Measurements from ENCODE around the gene GLCE.
"Not testable (repeated sequence)": the region's sequence is repeated elsewhere in the genome, so short reads cannot be mapped to it uniquely, and the experiment has no call there.

Gene GLCE

DNA sequence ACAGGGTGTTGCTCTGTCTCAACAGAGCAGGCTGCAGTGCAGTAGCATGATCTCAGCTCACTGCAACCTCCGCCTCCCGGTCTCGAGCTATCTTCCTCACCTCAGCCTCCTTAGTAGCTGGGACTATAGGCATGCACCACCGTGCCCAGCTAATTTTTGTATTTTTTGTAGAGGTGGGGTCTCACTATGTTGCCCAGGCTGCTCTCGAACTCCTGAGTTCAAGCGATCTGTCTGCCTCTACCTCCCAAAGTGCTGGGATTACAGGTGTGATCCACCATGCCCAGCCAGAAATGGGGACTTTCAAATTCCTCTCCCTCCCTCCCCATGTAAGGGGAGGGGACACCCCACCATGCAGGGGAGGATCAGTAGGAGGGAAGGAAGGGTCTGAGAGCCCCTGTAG is 141.7 kb downstream of the GLCE start:
- not testable (repeated sequence) for DNase-seq

DNA sequence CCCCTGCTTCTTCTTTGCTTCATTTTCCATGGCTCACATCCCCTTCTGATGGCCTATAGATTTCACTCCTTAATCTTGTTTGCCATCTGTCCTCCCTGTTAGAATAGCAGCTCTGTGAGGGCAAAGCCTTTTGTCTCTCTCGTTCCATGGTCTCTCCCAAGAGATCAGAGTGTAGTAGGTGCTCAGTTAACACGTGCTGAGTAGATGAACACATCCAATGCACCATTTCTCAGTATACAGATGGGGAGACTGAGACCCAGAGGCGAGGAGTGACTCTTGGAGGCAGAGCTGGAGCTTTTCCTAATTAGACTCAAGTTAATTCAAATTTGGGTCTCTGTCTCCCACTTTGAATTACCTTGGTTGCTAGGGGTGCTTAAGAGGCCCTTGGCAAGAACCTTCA is 142.5 kb downstream of the GLCE start:
- DNase-seq, result no peak

DNA sequence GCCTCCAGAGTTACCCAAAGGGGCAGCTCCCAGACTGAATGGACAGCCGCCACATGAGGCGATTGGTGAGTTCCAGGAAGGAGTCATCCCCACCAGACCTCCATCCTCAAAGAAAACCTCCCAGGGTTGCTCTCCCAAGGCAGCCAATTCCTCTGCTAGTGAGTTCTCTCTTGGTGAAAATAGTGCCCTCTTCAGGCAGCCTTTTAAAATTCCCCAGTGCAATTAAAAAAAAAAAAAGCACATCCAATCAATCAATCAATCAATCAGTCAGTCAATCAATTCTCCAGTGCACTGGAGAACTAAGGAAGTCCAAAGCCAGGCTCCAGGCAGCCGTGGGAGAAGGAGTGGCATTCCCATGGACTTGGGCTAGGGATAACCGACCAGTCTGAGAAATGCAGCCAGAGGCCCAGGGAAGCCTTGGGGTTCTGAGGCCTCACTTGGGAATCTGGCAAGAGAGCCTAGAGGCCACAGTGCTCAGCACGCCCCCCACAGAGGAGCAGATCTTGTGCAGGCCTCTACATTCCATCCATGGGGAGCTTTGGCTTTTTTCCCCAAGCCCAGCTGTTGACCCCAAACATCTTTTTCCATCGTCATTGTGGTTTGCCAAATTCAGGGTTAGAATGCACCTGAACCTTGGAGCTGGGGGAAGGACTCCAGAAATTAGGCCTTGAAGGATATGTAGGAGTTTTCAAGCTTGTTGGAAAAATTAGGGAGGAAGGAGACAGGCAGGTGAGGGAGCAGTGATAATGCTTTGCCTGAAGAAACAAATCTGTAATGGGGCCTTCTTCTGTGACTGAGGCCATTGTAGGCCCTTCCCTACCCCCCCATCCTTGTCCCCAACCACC is 143.1 kb downstream of the GLCE start:
- DNase-seq, result no peak

DNA sequence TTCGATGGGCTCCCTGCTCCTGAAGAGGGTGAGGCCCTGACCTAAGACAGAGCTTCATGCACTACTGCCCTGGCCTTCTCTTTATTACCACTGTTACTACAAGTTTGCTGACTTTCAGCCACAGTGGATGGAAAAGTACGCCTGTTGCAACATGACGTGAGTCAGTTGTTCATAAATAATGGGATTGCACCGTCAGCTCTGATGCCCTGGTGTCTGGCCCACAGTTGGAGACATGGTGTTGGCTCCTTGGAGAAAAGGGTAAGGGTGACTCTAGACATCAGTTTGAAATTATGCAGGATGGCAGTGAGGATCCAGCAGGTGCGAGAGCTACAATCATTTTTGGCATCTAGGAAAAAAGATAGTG is 143.7 kb downstream of the GLCE start:
- no peak for DNase-seq

DNA sequence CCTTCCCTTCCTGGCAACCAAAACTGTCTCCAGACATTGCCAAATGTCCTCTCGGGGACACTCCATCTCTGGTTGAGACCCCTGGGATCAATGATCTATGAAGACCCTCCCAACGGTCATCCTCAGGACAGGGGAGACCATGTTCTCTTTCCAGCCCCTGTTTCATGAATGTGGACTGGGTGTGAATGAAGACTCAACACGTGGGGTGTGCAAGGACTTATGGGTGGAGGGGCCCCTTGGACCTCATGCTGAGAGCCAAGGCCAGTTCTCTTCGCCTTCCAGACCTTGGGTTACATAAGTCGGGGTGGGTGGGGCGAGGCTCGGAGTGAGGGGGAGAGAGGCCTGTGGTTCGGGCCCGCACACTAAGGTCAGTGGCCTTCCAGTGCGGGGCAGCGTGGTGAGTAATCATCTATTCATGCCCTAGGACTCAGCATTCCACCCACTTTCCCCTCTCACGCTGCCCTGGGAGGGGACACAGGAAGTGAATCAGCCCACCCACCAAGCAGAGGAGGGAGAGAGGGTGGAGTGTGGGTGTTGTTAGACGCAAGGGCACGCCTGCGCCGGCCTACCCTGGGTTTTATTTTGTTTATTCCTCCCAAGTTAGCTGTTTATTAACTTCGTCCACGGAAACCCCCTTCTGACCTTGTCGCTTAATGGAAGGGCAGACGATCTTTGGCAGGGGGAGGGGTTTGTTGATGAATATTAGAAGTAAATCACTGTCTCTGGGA is 144.9 kb downstream of the GLCE start:
- DNase-seq, result no peak

DNA sequence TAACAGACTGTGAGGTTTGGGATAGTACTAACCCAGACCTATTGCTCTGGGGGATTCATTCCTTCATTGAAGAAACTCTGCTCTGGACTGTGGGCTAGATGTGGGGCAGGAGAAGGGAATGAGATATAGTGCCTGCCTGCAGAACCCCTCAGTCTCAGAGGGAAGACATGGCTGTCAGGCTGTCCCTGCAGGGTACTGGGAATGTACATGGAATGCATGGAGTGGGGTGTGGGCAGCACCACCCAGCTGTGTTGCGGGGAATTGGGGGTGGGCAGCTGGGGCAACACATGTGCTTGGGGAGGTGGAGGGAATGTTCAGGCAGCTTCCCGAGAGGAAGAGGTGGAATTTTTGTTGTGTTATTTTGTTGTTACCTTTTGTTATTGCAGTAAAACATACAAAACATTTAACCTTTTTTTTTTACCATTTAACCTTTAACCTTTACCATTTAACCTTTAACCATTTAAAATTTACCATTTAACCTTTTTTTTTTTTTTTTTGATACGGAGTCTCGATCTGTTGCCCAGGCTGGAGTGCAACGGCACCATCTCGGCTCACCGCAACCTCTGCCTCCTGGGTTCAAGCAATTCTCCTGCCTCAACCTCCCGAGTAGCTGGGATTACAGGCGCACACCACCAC is 145.6 kb downstream of the GLCE start:
- DNase-seq, result no peak

DNA sequence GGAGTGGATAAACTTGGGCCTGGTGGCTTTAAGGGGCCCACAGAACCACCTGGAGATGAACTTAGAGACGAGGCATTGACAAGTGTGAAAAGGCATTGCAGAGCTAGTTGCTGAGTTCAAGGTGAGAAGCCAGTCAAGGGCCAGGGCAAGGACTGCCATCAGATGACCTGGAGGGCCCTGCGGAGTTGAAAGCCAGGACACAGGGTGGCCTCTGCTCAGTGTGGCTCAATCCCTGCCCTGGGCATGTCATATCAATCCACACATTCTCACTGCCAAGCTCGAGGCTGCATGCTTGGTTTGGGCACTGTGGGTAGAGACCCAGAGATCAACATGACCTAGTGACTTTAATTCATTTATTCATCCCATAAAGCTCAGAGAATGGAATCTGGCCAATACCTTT is 147.5 kb downstream of the GLCE start:
- no peak for DNase-seq

DNA sequence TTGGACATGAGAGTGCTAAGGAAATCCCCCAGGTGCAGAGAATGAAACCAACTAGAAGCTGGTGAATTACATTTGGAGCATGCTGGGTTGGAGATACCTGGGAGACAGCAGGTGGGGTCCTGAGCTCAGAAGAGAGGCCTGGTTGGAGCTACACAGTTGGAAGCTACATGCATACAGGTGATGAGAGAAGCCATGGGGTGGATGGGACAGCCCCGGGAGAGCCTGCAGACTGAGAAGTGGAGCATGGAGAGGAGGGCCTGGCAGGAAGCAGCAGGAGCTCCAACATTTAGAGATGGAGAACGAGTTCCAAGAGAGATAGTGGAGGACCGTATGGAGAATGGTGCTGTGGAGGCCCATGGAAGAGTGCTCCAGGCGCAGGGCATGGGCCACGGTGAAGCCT is 148.5 kb downstream of the GLCE start:
- no peak for DNase-seq

DNA sequence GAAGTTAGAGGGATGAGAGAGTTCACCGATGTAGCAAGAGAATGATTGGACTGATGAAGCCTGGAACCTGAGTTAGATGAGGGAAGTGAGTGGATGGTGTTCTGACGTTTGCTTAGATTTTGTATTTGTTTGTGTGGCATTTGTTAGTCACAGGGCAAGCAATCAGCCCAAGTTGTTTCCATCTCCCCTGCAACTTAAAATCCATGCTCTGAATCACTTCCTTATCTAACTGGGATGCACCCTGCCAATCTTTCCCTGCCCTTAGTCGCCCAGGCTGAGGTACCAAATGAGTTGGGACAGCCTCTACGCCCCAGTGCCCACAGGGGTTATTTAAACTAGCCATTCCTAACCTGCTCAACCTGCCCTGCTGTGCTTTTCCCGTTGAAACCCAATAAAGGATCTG is 150.9 kb downstream of the GLCE start:
- no peak for DNase-seq

DNA sequence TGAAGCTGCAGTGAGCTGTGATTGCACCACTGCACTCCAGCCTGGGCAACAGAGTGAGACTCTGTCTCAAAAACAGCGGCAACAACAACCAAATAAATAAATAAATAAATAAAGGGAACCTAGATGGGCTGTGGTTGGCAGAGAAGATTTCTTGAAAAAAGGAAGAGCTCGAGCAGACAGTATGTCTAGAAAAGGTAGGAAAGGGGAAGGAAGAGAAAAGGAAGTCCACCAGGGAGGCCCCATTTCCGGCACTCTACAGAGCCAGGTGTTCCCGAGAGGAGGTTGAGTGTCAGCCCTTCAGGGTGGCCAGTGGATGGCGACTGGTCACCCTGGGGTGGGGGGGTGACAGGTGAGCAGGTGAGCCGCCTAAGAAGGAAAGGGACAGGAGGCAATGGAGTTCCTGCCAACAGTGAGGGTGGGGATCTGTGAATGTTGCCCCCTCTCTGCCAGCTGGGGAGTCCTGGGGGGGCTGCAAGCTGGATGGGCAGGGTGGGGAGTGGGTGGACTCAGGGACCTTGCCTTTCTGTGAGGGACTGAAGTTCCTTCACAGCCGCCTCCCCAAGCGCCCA is 153.1 kb downstream of the GLCE start:
- DNase-seq, result no peak

DNA sequence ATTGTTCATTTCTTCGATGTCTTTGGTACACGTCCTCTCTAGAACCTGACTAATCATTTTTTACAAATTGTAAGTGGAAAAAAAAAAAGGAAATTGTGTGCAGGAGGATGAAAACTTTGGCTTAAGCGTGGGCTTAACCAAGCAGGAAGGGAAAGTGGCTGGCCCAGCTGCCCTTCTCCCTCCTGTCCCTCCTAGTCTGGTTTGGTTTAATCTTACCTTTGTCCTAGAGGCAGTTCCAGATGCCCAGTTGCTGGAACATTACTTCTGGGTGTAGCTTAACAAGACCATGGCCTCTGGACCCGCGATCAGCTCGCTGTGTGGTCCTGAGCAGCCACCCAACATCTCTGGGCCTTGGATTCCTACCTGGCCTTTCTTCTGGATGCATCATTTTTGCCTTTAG is 153.7 kb downstream of the GLCE start:
- DNase-seq, result no peak

DNA sequence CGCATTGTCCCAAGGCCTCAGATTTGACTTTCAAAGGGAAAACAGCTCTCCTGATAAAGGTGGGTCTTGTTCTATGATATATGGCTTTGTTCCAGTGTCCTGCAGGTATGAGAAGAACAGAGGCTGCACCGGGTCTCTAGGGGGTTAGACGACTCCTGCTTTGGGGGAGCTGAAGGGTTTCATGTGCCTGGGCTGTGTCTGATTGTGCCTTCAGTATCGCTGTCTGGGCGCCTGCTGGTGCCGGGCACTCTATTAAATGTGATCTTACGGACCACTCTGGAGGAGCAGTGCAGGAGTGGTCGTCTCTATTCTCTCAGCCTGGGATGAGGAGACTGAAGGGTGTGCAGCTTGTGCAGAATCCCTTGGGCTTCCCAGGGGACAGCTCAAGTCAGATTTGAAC is 154.3 kb downstream of the GLCE start:
- no peak for DNase-seq

DNA sequence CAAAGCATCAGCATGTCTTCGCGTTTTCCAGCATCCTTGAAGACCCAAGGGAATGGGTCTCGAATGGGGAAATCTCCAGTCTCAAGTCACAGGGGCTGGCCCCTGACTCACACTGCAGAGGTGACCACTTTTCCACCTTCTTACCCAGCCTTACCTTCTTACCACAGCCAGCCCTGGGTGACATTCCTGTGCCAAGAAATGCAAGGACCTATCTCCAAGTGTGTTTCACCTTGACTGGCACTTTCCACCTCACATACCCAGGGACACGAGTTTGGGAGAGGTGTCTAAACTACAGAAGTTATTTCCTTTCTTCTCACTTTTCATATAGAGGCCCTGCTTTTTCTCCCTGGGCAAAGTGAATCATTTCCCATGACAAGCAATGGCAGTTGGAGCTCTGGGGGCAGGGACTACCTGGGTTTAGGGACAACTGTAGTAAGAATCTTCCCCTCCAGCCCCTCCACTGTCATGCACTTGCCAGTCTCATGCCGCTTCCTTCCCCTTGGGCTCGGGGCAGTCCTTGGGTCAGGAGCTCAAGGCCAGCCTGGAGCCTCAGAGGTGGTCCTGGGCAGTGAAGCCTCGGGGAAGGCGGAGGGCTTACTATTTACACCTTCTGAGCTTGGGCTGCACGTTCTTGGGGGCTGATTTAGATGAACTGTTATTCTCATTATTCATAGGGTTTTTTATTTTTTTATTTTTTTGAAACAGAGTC is 155.1 kb downstream of the GLCE start:
- no peak for DNase-seq

DNA sequence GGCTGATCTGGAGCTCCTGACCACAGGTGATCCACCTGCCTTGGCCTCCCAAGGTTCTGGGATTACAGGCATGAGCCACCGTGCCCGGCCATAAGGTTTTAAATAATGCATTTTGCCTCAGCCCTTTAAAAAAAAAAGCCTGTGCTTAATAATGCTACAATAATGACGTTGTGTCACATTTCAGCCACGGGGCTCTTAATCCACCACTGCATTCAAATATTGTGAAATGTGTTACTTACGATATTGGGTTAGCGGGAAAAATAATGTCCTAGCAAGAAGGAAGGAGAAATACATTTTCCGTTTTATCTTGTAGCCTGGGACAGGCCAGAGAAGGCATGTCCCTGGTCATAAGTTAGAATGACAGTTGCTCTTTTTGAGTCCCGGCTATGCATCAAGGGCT is 155.9 kb downstream of the GLCE start:
- no peak for DNase-seq

DNA sequence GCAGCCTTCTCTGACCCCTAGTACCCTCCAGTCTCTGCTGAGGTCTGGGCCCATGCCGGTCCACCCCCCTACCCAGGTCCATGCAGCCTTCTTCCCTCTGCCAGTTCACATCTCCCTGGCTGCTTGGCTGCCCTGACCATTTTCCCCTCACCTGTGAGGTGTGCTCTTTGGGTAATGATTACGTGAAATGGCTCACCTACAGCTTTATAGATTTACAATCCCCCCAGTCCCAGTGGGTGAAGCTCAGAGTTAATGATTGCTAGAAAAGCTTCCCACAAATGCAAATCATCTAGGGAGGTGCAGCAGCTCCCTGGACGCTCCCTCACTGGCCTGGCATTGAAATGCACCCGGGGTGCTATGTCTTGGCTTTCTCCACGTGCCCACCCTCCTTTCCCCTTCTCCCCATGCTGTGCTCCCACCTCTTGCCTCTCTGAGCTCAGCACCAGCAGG is 157.0 kb downstream of the GLCE start:
- no peak for DNase-seq

DNA sequence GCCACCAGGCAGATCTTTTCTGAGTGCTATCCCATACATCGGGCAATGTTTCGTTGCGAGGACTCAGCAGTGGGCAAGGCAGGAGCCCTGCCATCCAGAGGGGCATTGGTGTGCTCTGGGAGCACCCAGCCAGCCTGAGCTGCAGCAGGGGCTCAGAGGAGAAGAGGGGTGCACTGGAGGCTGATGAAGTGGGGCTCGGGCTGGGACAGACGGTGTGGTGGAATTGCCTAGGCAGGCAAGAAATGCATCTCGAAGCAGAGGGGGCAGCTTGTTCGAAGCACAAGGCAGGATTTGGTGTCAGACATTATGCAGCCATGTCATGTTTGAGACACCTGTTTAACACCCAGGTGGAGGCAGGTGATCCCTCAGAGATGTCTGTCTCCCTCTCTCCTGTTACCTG is 157.6 kb downstream of the GLCE start:
- no peak for DNase-seq

DNA sequence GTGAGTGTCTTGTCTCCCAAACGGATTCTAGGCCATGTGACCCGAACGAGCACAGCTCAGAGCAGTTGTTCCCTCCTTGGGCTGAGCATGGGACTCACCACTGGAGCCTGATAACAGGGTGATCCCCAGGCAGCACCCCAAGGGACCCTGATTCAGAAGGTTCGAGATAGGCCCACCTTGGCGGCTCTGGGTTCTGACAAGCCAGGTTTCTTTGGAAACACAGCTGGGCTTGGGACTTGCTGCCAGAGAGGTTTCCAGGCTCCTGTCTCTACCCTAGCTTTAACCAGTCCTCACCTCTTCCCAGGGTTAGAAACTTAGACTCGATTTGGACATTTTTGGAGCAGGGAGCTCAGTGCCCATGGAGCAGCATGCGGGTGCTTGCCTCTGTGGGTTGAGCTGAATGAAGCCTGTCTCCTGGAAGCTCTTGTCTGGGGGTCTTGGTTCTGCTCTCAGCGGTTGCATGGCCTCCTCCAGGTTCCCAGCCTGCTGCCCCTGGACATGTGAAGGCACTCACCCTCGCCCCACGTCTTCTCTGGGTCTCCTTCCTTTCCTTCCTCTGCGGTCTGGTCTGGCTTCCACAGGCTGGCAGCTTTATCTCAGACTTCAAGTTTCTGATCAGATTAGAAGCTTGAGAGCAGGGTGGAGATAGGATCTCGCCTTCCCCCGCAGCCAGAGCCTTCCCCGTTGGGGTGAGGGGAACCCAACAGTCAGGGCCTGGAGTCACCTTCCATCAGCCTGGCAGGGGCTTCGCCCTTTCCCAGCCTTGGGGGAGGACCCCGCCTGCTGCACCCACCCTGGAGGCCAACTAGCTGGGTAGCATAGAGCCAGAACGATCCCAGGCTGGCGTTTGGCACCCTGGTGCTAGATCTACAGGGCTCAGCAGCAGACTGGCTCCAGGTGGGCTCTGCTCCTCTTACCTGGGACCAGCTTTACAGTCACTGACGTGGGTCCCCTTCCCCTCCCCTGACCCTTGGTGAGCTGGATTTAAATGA is 159.2 kb downstream of the GLCE start:
- DNase-seq, result no peak

DNA sequence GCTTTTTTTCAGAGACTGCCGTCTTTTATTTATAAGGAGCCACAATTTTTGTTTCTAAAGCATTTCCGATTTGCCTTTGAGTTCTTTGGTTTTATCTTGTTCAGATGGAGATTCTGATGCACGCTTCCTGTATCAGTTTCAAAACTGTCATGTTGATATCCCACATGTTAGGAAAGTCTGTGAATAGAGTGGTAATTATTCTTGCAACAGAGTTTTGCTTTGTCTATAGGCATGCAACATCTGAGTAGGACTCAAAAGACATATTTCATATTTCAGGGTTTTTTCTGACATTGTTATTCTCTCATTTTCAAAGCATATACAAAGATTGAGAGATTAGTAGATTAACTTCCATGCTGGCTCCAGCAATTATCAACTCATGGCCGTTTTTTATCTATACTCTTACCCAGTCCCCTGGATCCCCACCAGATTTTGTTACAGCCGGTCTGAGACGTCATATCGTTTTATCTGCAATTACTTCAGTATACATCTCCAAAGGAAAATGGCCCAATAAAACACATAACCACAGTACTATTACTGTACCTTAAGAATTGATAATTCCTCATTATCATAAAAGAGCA is 160.6 kb downstream of the GLCE start:
- no peak for DNase-seq
